Activated effector memory CD4-positive, alpha-beta T cell treated with anti-CD3 and anti-CD28 coated beads, Interleukin-2, amount 50 U/mL, for 16 hours (primary cell): ENCODE results near the gene WFDC5.
"Not testable (repeated sequence)": the region's sequence is repeated elsewhere in the genome, so short reads cannot be mapped to it uniquely, and the experiment has no call there.

Experiments
- DNase-seq: peaks from one replicate; pipeline ENCODE4 v3.0.0-alpha.2; 2020

WFDC5 gene, protein sequence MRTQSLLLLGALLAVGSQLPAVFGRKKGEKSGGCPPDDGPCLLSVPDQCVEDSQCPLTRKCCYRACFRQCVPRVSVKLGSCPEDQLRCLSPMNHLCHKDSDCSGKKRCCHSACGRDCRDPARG

DNA sequence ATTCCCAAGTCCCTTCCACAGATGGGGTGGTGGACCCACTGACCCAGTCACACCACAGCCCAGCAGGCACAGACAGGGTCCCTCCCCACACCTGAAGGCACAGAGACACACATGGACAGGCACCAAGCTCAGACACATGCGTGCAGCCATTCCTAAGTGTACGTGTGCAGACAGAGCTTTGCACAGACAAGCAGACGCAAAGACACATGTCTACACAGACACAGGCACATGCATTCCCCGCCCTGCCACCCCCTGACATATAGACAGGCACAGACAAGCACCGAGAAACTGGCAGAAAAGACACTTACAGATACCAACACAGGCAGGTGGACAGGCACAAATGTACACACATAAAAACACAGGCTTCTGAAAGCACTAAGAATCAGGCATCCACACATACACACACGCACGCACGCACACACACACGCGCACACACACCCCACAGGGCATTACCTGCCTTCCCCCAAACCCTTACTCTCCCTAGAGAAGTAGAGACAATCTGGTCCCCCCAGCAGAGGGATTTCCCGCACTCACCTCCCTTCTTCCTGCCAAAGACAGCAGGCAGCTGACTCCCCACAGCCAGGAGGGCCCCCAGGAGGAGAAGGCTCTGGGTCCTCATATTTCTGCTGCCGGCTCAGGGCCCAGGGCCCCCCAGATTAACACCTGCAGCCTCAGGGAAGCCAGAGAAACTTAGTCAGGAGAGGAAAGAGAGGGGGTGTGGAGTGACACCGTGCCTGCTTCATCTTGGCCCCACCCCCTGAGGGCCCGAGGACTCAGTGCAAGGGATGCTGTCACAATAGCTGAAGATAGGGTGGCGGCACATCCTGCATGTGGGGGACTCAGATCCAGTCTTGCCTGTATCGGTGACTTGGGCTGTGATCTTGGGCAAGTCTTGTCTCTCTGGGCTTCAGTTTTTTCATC, at the start of gene WFDC5:
Gene WFDC5, minus strand, starts transcription at position 710 of the 921 bp plus-strand sequence. Its CDS starts 91 bp downstream, at position 619.
- no peak for DNase-seq

DNA sequence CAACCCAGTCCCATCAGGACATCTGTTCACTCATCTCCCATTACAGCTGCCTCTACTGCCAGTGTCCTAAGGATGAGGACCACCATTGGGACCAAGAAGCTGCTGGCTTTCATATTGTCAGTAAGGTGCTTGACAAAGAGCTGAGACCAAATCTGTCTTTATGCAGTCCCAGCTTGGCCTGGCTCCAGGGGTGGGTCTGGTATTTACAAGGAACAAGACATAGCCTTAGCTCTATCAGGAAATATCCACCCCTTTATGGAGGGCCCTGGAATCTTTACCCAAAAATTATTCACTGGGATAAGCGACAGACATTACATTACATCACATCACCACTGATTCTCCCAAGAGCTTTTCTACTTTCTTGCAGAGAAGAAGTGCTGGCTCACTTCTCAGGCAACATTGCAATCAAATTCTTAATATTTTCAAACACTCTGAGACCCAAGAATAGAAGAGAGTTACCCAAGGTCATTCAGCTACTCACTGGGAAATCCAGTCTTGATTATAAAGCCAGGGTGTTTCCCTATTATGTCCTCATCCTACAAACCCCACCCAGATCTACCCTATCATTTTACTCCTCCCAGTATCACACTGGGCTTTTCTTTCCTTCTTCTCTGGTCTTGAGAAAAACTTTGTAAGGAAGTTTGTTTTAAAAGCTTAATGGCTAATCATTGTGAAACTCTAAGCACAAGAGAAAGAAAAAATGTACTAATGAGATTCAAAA, 48.3 kb upstream of the WFDC5 start:
- no peak for DNase-seq

DNA sequence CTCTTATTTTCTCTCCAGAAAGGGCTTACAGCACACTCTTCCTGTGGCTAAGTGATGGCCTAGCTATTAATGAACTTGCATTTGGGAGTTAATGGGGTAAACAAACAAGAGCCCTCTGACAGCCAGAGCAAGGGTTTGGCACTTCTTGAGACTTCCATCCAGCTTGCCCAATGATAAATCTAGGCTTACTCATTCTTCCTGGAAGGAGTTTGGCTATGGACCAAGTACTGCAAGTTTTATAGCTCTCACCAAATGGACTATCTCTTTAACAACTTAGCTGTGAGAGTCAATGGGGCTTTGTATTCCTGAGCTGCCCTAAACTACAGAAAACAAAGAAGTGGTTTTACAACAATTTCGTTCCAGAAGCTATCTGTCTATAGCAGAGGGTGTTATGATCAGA, 43.0 kb upstream of the WFDC5 start:
- DNase-seq = no peak

DNA sequence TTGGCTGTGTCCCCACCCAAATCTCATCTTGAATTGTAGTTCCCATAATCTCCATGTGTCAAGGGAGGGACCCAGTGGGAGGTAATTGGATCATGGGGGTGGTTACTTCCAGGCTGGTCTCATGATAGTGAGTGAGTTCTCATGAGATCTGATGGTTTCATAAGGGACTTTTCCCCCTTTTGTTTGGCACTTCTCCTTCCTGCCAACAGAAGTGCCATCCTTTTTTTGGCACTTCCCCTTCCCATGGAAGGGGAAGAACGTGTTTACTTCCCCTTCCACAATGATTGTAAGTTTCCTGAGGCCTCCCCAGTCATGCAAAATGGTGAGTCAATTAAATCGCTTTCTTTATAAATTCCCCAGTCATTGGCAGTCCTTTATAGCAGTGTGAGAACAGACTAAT, 41.7 kb upstream of the WFDC5 start:
- DNase-seq = no peak

DNA sequence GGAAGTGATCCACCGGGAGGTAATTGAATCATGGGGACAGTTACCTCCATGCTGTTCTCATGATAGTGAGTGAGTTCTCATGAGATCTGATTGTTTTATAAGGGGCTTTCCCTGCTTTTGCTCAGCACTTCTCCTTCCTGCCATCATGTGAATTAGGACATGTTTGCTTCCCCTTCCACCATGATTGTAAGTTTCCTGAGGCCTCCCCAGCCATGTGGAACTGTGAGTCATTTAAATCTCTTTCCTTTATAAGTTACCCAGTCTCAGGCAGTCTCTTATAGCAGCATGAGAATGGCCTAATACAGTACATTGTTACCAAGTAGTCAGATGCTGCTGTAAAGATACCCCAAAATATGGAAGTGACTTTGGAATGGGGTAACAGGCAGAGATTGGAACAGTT, 39.8 kb upstream of the WFDC5 start:
- DNase-seq = not testable (repeated sequence)

DNA sequence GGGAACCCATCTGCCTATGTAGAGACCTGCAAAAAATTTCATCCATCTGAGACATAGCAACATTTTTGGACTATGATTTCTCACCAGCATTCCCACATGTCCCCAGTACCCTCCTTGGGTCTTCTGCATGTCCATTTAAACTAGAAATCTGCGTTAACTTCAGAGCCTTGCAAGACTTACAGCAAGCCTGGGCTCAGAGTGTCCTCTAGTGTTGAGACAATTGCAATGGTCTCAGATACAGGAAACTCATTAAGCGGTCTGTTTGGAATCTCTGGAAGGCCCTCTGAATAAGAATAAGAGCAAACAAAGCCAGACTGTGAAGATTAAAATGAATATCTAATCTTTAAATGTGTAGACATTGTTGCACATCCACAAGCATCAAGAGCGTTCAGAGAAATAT, 39.2 kb upstream of the WFDC5 start:
- no peak for DNase-seq

DNA sequence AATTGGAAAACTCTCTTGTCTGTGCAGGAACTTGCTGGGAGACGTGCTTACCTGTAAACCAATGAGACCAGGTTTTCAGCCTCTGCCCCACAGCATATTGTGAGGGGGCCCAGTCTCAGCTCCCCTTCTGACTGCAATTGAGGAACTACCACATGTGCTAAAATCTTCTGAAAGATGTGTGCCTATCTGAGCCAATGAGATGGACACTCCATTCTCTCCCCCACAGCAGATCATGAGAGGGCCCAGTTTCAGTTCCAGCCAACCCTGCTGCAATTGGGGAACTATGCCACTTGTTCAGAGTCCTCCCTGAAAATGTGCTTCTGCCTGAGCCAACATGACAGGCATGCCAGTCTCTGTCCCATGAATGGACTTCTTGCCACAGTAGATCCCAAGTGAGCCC, 38.8 kb upstream of the WFDC5 start:
- no peak for DNase-seq

DNA sequence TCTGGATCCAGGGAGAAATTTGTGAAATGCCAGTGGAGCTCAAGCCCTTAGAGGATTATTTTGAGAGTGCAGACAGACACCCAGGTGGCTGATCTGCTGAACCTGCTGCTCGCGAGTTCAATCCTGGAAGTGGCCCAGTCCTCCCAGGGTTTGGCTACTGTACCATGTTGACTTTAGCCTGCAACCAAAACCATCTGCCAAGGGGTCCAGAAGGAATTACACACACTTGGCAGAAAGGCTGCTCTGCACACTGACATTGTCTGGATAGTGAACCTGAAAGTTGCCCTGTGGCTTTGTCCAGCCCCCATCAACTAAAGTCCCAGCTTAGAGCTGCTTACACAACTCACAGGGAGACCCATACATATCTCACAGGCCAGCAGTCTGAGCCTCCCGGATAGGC, 38.2 kb upstream of the WFDC5 start:
- DNase-seq = no peak

DNA sequence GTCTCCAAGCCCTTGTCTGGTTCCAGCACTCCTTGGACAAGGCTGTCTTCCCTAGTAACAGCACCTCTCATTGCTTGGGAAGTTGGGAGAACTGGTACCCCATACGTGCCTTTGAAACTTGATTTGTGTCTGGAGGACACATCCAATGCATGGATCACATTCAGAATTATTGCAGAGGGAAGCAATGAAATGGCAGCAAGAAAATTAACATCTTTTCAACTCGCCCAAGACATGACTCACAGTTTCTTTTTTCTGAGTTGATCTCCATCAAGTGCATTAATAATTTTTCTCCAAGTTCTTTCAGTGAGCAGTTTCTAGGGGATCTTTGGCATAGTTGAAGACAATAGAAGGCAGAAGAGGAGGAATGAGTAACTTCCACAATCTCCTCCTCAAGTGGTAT, 37.4 kb upstream of the WFDC5 start:
- DNase-seq = no peak

DNA sequence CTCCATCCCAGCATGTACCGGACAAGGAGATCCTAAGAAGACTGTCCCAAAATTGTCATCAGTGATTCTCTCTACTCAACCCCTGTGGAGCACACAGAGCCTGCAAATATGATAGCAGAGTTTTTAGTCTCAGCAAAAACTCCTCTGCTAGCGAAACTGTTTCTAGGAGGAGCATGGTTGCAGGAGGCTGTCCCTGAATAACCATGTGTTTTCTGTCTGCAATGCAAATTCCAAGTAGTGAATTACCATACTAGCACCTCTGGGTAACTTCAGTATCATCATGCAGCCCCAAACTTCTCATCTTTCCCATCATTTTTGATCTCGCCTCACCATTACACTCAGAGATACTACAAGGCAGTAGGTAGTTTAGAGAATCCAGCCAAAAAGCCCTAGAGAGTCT, 34.1 kb upstream of the WFDC5 start:
- no peak for DNase-seq

DNA sequence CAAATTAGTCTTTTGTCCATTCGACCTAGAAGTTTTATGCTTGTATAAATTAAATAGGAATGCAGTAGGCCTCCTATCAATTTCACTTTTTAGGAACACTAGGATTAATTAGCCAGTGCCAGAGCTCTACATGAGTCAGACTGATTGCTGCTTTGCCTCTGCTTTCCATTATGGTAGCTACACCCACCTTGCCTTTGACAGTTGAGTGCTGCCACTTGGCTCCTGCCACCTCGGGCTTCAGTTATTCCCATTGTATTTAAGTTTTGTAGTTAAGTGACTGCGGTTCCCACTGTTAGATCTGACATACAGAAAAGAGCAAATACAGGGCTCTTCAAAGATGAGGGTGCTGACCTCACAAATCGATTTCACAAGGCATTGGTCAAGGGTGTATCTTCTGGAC, 25.9 kb upstream of the WFDC5 start:
- no peak for DNase-seq

DNA sequence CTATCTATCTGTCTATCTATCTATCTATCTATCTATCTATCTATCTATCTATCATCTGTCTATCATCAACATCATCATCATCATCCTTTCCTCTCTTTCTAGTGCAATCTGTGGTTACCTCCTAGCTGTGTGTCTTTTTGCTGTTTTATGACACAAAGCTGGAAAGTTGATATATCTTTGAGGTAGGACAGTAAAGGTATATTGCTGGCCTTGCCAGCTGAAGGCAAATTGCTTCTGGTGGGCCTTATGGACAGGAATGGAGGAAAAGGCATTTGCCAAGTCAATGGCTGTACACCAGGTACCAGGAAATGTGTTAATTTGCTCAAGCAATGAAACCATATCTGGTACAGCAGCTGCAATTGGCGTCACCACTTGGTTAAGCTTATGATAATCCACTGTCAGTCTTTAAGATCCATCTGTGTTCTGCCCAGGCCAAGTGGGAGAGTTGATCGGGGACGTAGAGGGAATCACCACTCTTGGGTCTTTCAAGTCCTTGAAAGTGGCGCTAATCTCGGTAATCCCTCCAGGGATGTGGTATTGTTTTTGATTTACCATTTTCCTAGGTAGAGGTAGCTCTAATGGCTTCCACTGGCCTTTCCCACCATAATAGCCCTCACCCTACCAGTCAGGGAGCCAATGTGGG, 24.9 kb upstream of the WFDC5 start:
- not testable (repeated sequence) for DNase-seq

DNA sequence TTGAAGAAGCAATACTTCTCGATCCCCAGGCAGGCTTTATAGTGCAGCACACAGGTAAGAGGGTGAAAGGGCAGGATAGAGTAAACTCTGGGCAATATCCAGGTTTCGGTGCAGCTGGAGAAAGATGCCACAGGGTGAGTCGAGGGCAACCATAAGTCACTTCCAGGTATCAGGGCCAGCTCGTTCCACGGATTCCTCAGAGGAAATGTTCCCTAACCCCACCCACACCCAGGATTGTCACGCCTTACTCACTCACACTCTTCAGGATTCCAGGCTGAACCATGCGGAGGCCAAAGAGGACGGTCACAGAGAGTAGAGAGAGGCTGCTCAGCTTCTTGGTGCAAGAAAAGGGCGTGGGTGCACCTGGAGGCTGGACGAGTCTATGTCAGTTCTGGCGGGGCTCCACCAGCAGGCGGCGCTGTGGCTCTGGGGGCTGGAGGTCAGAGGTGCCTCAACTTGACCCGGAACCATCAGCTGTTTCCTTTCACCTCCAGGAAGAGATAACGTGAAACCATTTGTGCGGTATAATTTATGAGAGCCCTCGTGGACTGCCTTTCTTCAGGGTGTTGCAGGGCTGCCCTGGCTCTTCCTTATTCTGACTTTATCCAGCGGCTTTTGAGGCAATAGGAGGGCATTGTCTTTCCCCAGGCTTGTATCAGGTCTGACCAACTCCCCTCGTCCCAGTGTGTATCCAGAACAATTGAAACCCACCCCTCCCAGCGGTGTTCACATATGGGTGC, 23.8 kb upstream of the WFDC5 start:
- DNase-seq = peak; percentile 82

DNA sequence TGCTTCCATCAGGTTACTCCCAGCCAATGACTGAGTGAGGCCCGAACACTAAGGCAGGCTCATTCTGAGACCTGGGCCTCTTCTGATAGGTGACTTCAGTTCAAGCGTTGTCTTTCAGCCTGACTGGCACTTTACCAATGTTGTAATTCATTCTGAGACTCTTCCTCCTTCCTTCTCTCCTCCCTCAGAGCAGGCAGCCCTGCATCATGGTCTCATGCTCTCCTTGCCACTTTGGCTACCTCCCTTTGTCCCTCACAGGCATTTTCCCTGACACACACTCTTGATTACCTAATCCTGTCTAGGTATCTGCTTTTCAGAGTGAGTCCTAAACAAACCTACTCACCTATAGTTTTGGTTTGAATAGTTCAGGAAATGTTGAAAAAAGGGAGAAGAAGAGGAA, 21.9 kb upstream of the WFDC5 start:
- DNase-seq = no peak

DNA sequence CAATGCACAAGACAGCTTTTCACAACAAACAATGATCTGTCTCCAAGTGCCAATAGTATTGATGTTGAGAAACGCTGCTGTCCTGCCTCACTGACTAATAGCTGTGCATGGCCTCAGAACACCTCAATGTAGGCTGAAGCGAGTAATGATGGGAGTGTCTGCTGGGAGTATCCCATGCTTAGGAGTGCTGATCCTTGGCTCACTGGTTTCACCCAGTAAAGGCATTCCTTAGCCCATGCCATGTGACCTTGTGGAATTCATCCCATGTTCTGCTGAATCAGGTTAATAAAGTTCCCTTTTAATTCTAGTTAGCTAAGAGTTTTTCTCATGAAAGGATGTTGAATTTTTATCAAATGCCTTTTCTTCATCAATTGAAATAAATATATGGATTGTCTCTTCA, 13.1 kb upstream of the WFDC5 start:
- DNase-seq = no peak

DNA sequence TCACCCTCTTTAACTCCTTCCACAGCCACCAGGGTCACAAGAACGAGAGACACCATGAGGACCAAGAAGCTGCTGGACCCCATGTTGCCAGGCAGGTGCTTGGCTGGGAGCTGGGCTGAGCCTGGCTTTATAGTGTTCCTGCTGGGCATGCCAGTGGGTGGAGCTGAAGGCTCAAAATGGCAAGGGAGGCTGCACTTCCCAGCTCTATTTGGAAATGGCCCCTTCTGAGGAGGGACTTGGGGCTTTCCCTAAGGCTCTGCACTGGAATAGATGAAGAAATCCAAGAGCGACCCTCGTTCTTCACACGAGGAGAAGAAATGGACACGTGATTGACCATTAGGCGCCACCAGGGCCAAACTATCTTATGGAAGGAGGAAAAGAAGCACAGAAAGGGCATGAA, 9.4 kb upstream of the WFDC5 start, which contains the start of gene WFDC12:
Gene WFDC12, minus strand, starts transcription at position 101 of the 400 bp plus-strand sequence. Its CDS starts 18 bp downstream, at position 83.
- DNase-seq = no peak

DNA sequence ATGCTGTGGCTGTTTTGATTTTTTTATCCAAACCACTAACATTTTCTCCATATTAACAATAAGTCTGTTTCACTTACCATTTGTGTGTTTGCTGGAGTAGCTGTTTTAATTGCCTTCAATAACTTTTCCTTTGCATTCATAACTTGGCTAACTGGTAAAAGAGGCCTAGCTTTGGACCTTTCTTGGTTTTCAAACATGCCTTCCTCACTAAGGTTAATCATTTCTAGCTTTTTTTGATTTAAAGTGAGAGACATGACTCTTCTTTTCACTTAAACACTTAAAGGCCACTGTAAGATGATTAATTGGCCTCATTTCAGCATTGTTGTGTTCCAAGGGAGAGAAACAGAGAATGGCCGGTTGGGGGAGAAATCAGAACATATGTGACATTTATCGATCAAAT, 6.4 kb upstream of the WFDC5 start:
- DNase-seq = no peak

DNA sequence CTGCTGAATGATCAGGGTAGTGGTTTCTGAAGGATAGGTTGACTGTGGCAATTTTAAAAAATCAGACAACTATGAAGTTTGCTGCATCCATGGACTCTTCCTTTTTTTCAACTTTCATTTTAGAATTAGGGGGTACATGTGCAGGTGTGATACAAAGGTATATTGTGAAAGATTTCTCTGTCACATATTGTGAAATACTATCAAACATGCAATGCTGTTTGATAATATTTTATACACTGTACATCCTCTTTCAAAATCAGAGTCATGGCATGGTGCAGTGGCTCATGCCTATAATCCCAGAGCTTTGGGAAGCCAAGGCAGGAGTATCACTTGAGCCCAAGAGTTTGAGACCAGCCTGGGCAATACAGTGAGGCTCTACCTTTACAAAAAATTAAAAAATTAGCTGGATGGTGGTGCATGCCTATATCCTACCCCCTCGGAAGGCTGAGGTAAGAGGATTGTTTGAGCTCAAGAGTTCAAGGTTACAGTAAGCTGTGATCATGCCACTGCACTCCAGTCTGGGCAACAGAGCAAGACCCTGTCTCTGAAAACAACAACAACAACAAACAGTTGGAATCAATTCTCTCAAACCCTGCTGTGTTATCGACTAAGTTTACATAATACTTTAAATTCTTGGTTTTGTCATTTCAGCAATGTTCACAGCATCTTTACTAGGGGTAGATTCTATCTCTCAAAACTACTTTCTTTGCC, 4.7 kb upstream of the WFDC5 start:
- DNase-seq = no peak

DNA sequence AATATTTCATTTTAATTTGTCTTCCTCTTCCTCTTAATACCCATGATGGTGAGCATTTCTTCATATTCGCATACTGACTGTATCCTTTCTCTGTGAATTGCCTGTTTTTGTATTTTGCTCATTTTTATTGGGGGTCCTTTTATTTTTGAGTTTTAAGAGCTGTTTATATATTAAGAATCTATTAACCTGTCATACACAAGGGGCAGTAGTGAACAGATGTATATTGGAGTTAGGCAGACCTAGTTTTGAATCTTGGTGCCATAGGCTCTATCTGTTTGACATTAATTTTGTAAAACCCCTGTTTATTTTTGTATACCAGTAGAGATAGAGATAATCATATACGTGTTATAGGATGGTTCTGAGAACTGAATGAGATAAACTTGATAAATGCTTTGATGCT, 3.1 kb upstream of the WFDC5 start:
- DNase-seq = no peak

DNA sequence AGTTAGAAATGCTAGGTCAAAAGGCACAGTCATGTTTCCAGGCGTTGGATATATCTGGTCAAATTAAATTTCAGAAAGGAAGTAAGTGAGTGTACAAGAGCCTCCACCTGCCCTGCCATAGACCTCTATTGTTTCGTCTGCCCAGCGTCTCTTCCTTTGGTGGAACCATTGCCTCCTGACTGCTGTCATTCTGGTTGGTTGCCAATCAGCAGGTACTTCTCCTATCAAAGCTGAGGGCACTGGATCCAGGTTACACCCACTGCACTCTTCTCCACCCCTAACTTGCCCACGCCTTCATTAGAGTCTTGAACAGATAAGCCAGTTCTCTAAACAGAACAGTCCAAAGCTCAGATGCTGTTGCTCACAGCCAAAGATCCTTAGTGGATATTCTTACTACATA, 2.6 kb upstream of the WFDC5 start:
- DNase-seq = no peak

DNA sequence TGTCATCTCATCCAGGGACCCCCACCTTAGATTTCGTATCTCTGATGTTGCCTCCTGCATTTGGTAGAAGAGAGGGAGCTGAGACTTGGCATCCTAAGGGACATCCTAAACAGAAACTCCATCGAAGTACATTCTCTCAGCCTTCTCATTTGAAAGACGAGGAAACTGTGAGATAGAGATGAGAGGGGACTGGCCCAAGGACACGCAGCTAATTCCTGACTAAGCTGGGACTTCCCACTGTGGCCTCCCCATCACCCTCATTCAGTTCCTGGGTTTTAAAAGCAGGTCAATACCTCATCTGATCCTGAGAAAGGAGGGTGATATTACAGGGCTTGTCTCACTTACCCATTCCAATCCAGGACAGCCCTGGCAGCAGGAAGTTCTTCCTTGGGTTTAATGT, 855 bp upstream of the WFDC5 start:
- no peak for DNase-seq

DNA sequence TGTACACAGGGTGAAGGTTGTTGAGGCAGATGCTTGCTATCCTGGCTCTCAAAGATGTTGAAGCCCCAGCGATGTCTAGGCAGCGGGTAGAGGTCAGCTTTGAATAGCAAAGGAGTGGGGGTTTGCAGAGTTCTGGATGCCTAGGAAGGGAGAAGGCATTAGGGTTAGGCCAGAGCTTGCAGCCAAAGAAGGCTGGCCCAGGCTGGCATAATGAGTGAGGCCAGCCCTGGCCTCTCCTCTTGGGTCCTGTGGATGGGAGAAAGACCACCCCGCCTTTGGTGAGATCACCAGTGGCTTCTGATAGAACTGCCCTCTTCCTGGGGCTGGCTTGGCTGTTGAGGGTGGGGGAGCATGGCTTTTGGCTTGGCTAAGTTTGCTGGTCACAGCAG, 406 bp upstream of the WFDC5 start:
- no peak for DNase-seq
